IMR-90 (cell line): ENCODE measurements around the gene SIGLEC9. TPM values are rescaled to one million over a fixed set of nuclear protein-coding genes. Genes with fewer than 3 reads are reported as not detected.
A peak's percentile ranks its signal among the peaks of the same experiment; 100 is the strongest.

Source experiments
- ATAC-seq: fragments of 200-7000 bp; cut with Tn5 transposase; 2 replicates; pipeline ENCODE4 v1.9.1; 2020; ENCODE audit warnings: low read depth, mild to moderate bottlenecking, moderate library complexity
- BruUV-seq: library from RNA; stranded (reverse); fragments of 400-500 nt; replicated peaks from 2 replicates; lab custom pipeline; 2021; lab: Mats Ljungman, UMichigan
- CTCF ChIA-PET: fragments of 300-600 bp; formaldehyde crosslinking; extraction: SDS; loops from one replicate; lab custom pipeline; 2021; ENCODE audit warnings: antibody characterized with exemption; lab: Yijun Ruan, JAX
- POLR2A ChIA-PET: fragments of 300-600 bp; sonication (Branson Sonifier 250); formaldehyde crosslinking; loops from one replicate; lab custom pipeline; 2022; ENCODE audit warnings: antibody characterized with exemption; ENCODE audit not compliant: unreplicated experiment; lab: Charles Lee
- DNase-seq: peaks from one replicate; pipeline ENCODE4 v3.0.0; 2013
- H2AFZ ChIP-seq: replicated peaks from 2 replicates; pipeline ENCODE3; 2013; ENCODE audit warnings: low read length, mild to moderate bottlenecking; ENCODE audit not compliant: poor library complexity
- H2AK5ac ChIP-seq: 2 replicates; pipeline ENCODE4 v1.6.1; 2013; ENCODE audit warnings: low read depth, low read length, inconsistent platforms
- H2AK9ac ChIP-seq: replicated peaks from 2 replicates; pipeline ENCODE3; 2013; ENCODE audit warnings: mild to moderate bottlenecking, low read depth, low read length, moderate library complexity; ENCODE audit not compliant: poor library complexity
- H2BK120ac ChIP-seq: 2 replicates; pipeline ENCODE4 v1.6.1; 2013; ENCODE audit warnings: low read depth, low read length, inconsistent platforms
- H2BK15ac ChIP-seq: 3 replicates; pipeline ENCODE4 v1.6.1; 2013; ENCODE audit warnings: low read depth, low read length, inconsistent platforms
- H2BK20ac ChIP-seq: 2 replicates; pipeline ENCODE4 v1.6.1; 2013; ENCODE audit warnings: low read depth, mild to moderate bottlenecking, inconsistent platforms, low read length, moderate library complexity
- H2BK5ac ChIP-seq: 2 replicates; pipeline ENCODE4 v1.6.1; 2013; ENCODE audit warnings: mild to moderate bottlenecking, low read depth, low read length, inconsistent platforms; ENCODE audit not compliant: poor library complexity, severe bottlenecking
- H3K14ac ChIP-seq: replicated peaks from 2 replicates; pipeline ENCODE4 v1.6.1; 2013; ENCODE audit warnings: low read depth, low read length, inconsistent platforms
- H3K18ac ChIP-seq: 2 replicates; pipeline ENCODE4 v1.6.1; 2013; ENCODE audit warnings: low read depth, low read length, control low read depth
- H3K23ac ChIP-seq: 2 replicates; pipeline ENCODE4 v1.6.1; 2013; ENCODE audit warnings: low read depth, low read length, inconsistent platforms
- H3K27ac ChIP-seq: 2 replicates; pipeline ENCODE4 v1.5.1; 2013; ENCODE audit warnings: mild to moderate bottlenecking, control low read depth, low read length; ENCODE audit not compliant: insufficient read depth
- H3K27me3 ChIP-seq: 2 replicates; pipeline ENCODE4 v1.6.1; 2013; ENCODE audit warnings: low read length; ENCODE audit not compliant: control insufficient read depth, insufficient read depth
- H3K36me3 ChIP-seq: 2 replicates; pipeline ENCODE4 v1.6.1; 2013; ENCODE audit warnings: low read length, mixed read lengths; ENCODE audit not compliant: control insufficient read depth, insufficient read depth
- H3K4ac ChIP-seq: 2 replicates; pipeline ENCODE4 v1.6.1; 2013; ENCODE audit warnings: low read depth, low read length, inconsistent platforms
- H3K4me1 ChIP-seq: 2 replicates; pipeline ENCODE4 v1.6.1; 2013; ENCODE audit warnings: low read length, mixed read lengths; ENCODE audit not compliant: control insufficient read depth, insufficient read depth
- H3K4me2 ChIP-seq: 2 replicates; pipeline ENCODE4 v1.6.1; 2013; ENCODE audit warnings: low read depth, mild to moderate bottlenecking, control low read depth, low read length, moderate library complexity
- H3K4me3 ChIP-seq: 2 replicates; pipeline ENCODE4 v1.5.1; 2013; ENCODE audit warnings: low read depth, mild to moderate bottlenecking, control low read depth, low read length, moderate library complexity; ENCODE audit not compliant: insufficient read depth
- H3K56ac ChIP-seq: 2 replicates; pipeline ENCODE4 v1.6.1; 2013; ENCODE audit warnings: low read length, inconsistent platforms; ENCODE audit not compliant: insufficient read depth; ENCODE audit errors: extremely low read depth
- H3K79me1 ChIP-seq, 2 experiments: 2 replicates each; pipeline ENCODE4 v1.6.1; 2013; ENCODE audit warnings: low read length in 2 of 2, inconsistent platforms in 1 of 2, low read depth in 1 of 2
- H3K9ac ChIP-seq: 2 replicates; pipeline ENCODE4 v1.6.1; 2013; ENCODE audit warnings: low read depth, low read length, control low read depth
- H3K9me1 ChIP-seq: 2 replicates; pipeline ENCODE4 v1.6.1; 2013; ENCODE audit warnings: low read length, inconsistent platforms; ENCODE audit not compliant: insufficient read depth
- H3K9me3 ChIP-seq: 2 replicates; pipeline ENCODE4 v1.6.1; 2013; ENCODE audit warnings: low read length; ENCODE audit not compliant: control insufficient read depth, insufficient read depth
- H4K20me1 ChIP-seq: 2 replicates; pipeline ENCODE4 v1.6.1; 2013; ENCODE audit warnings: low read length, inconsistent platforms; ENCODE audit not compliant: insufficient read depth
- H4K5ac ChIP-seq: 2 replicates; pipeline ENCODE4 v1.6.1; 2013; ENCODE audit warnings: mild to moderate bottlenecking, low read depth, low read length, control low read depth
- H4K8ac ChIP-seq, 2 experiments: 2 replicates each; pipeline ENCODE4 v1.6.1; 2013; ENCODE audit warnings: low read depth in 2 of 2, low read length in 2 of 2, control low read depth in 1 of 2, inconsistent platforms in 1 of 2
- H4K91ac ChIP-seq: 2 replicates; pipeline ENCODE4 v1.6.1; 2013; ENCODE audit warnings: low read depth, low read length, inconsistent platforms; ENCODE audit not compliant: insufficient read depth
- BHLHE40 ChIP-seq: fragments of 150-350 bp; IDR thresholded peaks from 2 replicates; pipeline ENCODE4 v1.6.1; 2016; ENCODE audit warnings: mild to moderate bottlenecking, low read depth, low read length
- FOS ChIP-seq: fragments of 150-350 bp; IDR thresholded peaks from 2 replicates; pipeline ENCODE4 v1.6.1; 2016; ENCODE audit warnings: low read depth, low read length
- USF2 ChIP-seq: fragments of 150-350 bp; IDR thresholded peaks from 2 replicates; pipeline ENCODE4 v1.6.1; 2017; ENCODE audit warnings: mild to moderate bottlenecking, antibody characterized with exemption, low read length, low read depth
- WGBS, 2 experiments: methylation state at CpG; one replicate each; pipeline versions ENCODE4 v1.1.5 to v1.1.7; 2013; ENCODE audit warnings: missing lambda C conversion rate in 2 of 2; ENCODE audit not compliant: insufficient read length in 1 of 2; ENCODE audit errors: extremely low coverage in 2 of 2; 5-methylcytosine and 5-hydroxymethylcytosine counted together
- dilution Hi-C: fragments of 300-500 bp; cut with HindIII; formaldehyde crosslinking; loops from one replicate; pipeline ENCODE4 v1.14.3; 2018; ENCODE audit warnings: low sequenced_read_pairs; ENCODE audit not compliant: unreplicated experiment
- in situ Hi-C: fragments of 300-500 bp; cut with MboI; formaldehyde crosslinking; loops from 3 replicates; pipeline ENCODE4 v1.14.3; 2019; ENCODE audit warnings: low sequenced_read_pairs, inconsistent platforms, mixed read lengths
- intact Hi-C: fragments of 100-400 bp; cut with micrococcal nuclease; formaldehyde crosslinking; loops from 2 replicates; pipeline ENCODE4 v1.10.0; 2022
- polyA plus RNA-seq, 3 experiments: library from polyadenylated mRNA; depleted of rRNA; stranded (reverse); fragments of >200 nt; gene quantifications; 2 replicates each; pipeline ENCODE4 v1.2.3, GENCODE V29; 2012; ENCODE audit warnings: low replicate concordance in 1 of 3
- total RNA-seq: library from RNA; depleted of rRNA; stranded (reverse); fragments of >200 nt; gene quantifications from 2 replicates; pipeline ENCODE4 v1.2.3, GENCODE V29; 2012

The SIGLEC9 gene
- total and polyA plus RNA-seq, 2 of the 4 experiments (the other 2 are of a cell fraction): 0.03 TPM; not detected in 1

DNA sequence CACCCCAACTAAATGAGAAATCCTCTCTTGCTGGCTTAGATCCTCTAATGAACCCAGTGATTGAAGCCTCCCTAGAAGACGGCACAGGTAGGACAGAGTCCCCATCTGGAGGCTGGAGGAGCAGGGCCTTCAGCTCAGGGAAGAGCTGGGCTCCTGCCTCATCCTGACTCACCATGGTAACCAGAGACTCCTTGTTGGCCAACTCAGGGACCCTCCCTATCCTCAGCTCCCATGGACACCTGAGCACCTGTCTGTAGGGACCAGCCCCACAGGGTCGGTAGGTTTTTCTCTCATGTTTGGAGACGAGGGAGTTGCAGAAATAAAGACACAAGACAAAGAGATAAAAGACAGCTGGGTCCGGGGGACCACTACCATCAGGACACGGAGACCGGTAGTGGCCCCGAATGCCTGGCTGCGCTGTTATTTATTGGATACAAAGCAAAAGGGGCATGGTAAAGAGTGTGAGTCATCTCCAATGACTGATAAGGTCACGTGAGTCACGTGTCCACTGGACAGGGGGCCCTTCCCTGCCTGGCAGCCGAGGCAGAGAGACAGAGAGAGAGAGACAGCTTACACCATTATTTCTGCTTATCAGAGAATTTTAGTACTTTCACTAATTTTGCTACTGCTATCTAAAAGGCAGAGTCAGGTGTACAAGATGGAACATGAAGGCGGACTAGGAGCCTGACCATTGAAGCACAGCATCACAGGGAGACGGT, 44.0 kb downstream of the SIGLEC9 start:
- no peak overlapping the region for H4K91ac ChIP-seq
- H3K9me1 ChIP-seq: no peaks in the 10 kb centered on the region
- no peak overlapping the region for H2AK9ac ChIP-seq
- intact Hi-C loops (loop anchor here (1.0 to 2.0 kb wide), 3 partner anchors 60 to 238 kb away; partner anchors contain the start of gene CTU1), in situ Hi-C loops (no loop called here), dilution Hi-C loops (no loop called here)
- TF ChIP-seq USF2: peak; percentile 58
- TF ChIP-seq FOS: no peak
- peak; percentile 51 for TF ChIP-seq BHLHE40
- no peak overlapping the region for H2AK5ac ChIP-seq
- BruUV-seq: no TSS peak
- H4K8ac ChIP-seq: no peak overlapping the region
- no peak overlapping the region for H4K5ac ChIP-seq
- H3K9me3 ChIP-seq: no peaks in the 10 kb centered on the region
- no peak overlapping the region for H3K4ac ChIP-seq
- no peaks in the 10 kb centered on the region for H3K36me3 ChIP-seq
- H4K20me1 ChIP-seq: no peaks in the 10 kb centered on the region
- ATAC-seq (no peak), DNase-seq (no peak)
- POLR2A ChIA-PET: no interaction called here
- H3K14ac ChIP-seq: no peak overlapping the region
- no peak overlapping the region for H2BK20ac ChIP-seq
- H2BK5ac ChIP-seq: no peak overlapping the region
- peak overlapping the region; percentile 49; the same call in 1 of the 2 replicates for H3K4me2 ChIP-seq
- H2BK15ac ChIP-seq: no peak overlapping the region
- H3K27ac ChIP-seq: no peak overlapping the region
- H3K18ac ChIP-seq: no peak overlapping the region
- H3K4me3 ChIP-seq: no peak overlapping the region
- H3K23ac ChIP-seq: no peak overlapping the region
- 93% methylated on average over 3 of the region's 13 CpGs; no CpG with 5 or more reads in 1 of the 2 experiments for WGBS, 2 experiments
- no peaks in the 10 kb centered on the region for H3K79me1 ChIP-seq
- H2BK120ac ChIP-seq: no peak overlapping the region
- H3K4me1 ChIP-seq: no peaks in the 10 kb centered on the region
- no peak overlapping the region for H3K9ac ChIP-seq
- H3K27me3 ChIP-seq: no peaks in the 10 kb centered on the region
- no peak overlapping the region for H3K56ac ChIP-seq
- no peak overlapping the region for H2AFZ ChIP-seq
- CTCF ChIA-PET: interaction anchor here (0.7 to 1.1 kb wide), 4 partner anchors 11 to 152 kb away, joined by 3 read pairs; no protein-coding TSS in a partner anchor
